IMR-90 (cell line): ENCODE results near the gene C3orf22. TPM values are rescaled to one million over a fixed set of nuclear protein-coding genes. Genes with fewer than 3 reads are reported as not detected.
A peak's percentile ranks its signal among the peaks of the same experiment; 100 is the strongest.

Experiments
- ATAC-seq: fragments of 200-7000 bp; cut with Tn5 transposase; 2 replicates; pipeline ENCODE4 v1.9.1; 2020; ENCODE audit warnings: low read depth, mild to moderate bottlenecking, moderate library complexity
- Bru-seq: library from RNA; stranded (reverse); fragments of 400-500 nt; gene quantifications from one replicate; lab custom pipeline; 2021; lab: Mats Ljungman, UMichigan
- BruChase-seq, 2 experiments: library from RNA; stranded (reverse); fragments of 400-500 nt; gene quantifications; one replicate each; lab custom pipeline; 2021; lab: Mats Ljungman, UMichigan
- BruUV-seq: library from RNA; stranded (reverse); fragments of 400-500 nt; replicated peaks from 2 replicates; lab custom pipeline; 2021; lab: Mats Ljungman, UMichigan
- CTCF ChIA-PET: fragments of 300-600 bp; formaldehyde crosslinking; extraction: SDS; loops from one replicate; lab custom pipeline; 2021; ENCODE audit warnings: antibody characterized with exemption; lab: Yijun Ruan, JAX
- POLR2A ChIA-PET: fragments of 300-600 bp; sonication (Branson Sonifier 250); formaldehyde crosslinking; loops from one replicate; lab custom pipeline; 2022; ENCODE audit warnings: antibody characterized with exemption; ENCODE audit not compliant: unreplicated experiment; lab: Charles Lee
- DNase-seq: peaks from one replicate; pipeline ENCODE4 v3.0.0; 2013
- H2AFZ ChIP-seq: replicated peaks from 2 replicates; pipeline ENCODE3; 2013; ENCODE audit warnings: low read length, mild to moderate bottlenecking; ENCODE audit not compliant: poor library complexity
- H2AK5ac ChIP-seq: 2 replicates; pipeline ENCODE4 v1.6.1; 2013; ENCODE audit warnings: low read depth, low read length, inconsistent platforms
- H2AK9ac ChIP-seq: replicated peaks from 2 replicates; pipeline ENCODE3; 2013; ENCODE audit warnings: mild to moderate bottlenecking, low read depth, low read length, moderate library complexity; ENCODE audit not compliant: poor library complexity
- H2BK120ac ChIP-seq: 2 replicates; pipeline ENCODE4 v1.6.1; 2013; ENCODE audit warnings: low read depth, low read length, inconsistent platforms
- H2BK15ac ChIP-seq: 3 replicates; pipeline ENCODE4 v1.6.1; 2013; ENCODE audit warnings: low read depth, low read length, inconsistent platforms
- H2BK20ac ChIP-seq: 2 replicates; pipeline ENCODE4 v1.6.1; 2013; ENCODE audit warnings: low read depth, mild to moderate bottlenecking, inconsistent platforms, low read length, moderate library complexity
- H2BK5ac ChIP-seq: 2 replicates; pipeline ENCODE4 v1.6.1; 2013; ENCODE audit warnings: mild to moderate bottlenecking, low read depth, low read length, inconsistent platforms; ENCODE audit not compliant: poor library complexity, severe bottlenecking
- H3K14ac ChIP-seq: replicated peaks from 2 replicates; pipeline ENCODE4 v1.6.1; 2013; ENCODE audit warnings: low read depth, low read length, inconsistent platforms
- H3K18ac ChIP-seq: 2 replicates; pipeline ENCODE4 v1.6.1; 2013; ENCODE audit warnings: low read depth, low read length, control low read depth
- H3K23ac ChIP-seq: 2 replicates; pipeline ENCODE4 v1.6.1; 2013; ENCODE audit warnings: low read depth, low read length, inconsistent platforms
- H3K27ac ChIP-seq: 2 replicates; pipeline ENCODE4 v1.5.1; 2013; ENCODE audit warnings: mild to moderate bottlenecking, control low read depth, low read length; ENCODE audit not compliant: insufficient read depth
- H3K27me3 ChIP-seq: 2 replicates; pipeline ENCODE4 v1.6.1; 2013; ENCODE audit warnings: low read length; ENCODE audit not compliant: control insufficient read depth, insufficient read depth
- H3K36me3 ChIP-seq: 2 replicates; pipeline ENCODE4 v1.6.1; 2013; ENCODE audit warnings: low read length, mixed read lengths; ENCODE audit not compliant: control insufficient read depth, insufficient read depth
- H3K4ac ChIP-seq: 2 replicates; pipeline ENCODE4 v1.6.1; 2013; ENCODE audit warnings: low read depth, low read length, inconsistent platforms
- H3K4me1 ChIP-seq: 2 replicates; pipeline ENCODE4 v1.6.1; 2013; ENCODE audit warnings: low read length, mixed read lengths; ENCODE audit not compliant: control insufficient read depth, insufficient read depth
- H3K4me2 ChIP-seq: 2 replicates; pipeline ENCODE4 v1.6.1; 2013; ENCODE audit warnings: low read depth, mild to moderate bottlenecking, control low read depth, low read length, moderate library complexity
- H3K4me3 ChIP-seq: 2 replicates; pipeline ENCODE4 v1.5.1; 2013; ENCODE audit warnings: low read depth, mild to moderate bottlenecking, control low read depth, low read length, moderate library complexity; ENCODE audit not compliant: insufficient read depth
- H3K56ac ChIP-seq: 2 replicates; pipeline ENCODE4 v1.6.1; 2013; ENCODE audit warnings: low read length, inconsistent platforms; ENCODE audit not compliant: insufficient read depth; ENCODE audit errors: extremely low read depth
- H3K79me1 ChIP-seq, 2 experiments: 2 replicates each; pipeline ENCODE4 v1.6.1; 2013; ENCODE audit warnings: low read length in 2 of 2, inconsistent platforms in 1 of 2, low read depth in 1 of 2
- H3K9ac ChIP-seq: 2 replicates; pipeline ENCODE4 v1.6.1; 2013; ENCODE audit warnings: low read depth, low read length, control low read depth
- H3K9me1 ChIP-seq: 2 replicates; pipeline ENCODE4 v1.6.1; 2013; ENCODE audit warnings: low read length, inconsistent platforms; ENCODE audit not compliant: insufficient read depth
- H3K9me3 ChIP-seq: 2 replicates; pipeline ENCODE4 v1.6.1; 2013; ENCODE audit warnings: low read length; ENCODE audit not compliant: control insufficient read depth, insufficient read depth
- H4K20me1 ChIP-seq: 2 replicates; pipeline ENCODE4 v1.6.1; 2013; ENCODE audit warnings: low read length, inconsistent platforms; ENCODE audit not compliant: insufficient read depth
- H4K5ac ChIP-seq: 2 replicates; pipeline ENCODE4 v1.6.1; 2013; ENCODE audit warnings: mild to moderate bottlenecking, low read depth, low read length, control low read depth
- H4K8ac ChIP-seq, 2 experiments: 2 replicates each; pipeline ENCODE4 v1.6.1; 2013; ENCODE audit warnings: low read depth in 2 of 2, low read length in 2 of 2, control low read depth in 1 of 2, inconsistent platforms in 1 of 2
- H4K91ac ChIP-seq: 2 replicates; pipeline ENCODE4 v1.6.1; 2013; ENCODE audit warnings: low read depth, low read length, inconsistent platforms; ENCODE audit not compliant: insufficient read depth
- CEBPB ChIP-seq: IDR thresholded peaks from 2 replicates; pipeline ENCODE4 v1.6.1; 2012; ENCODE audit warnings: low read depth, low read length, improper control_type of control experiment
- CHD1 ChIP-seq: IDR thresholded peaks from 2 replicates; pipeline ENCODE4 v1.6.1; 2012; ENCODE audit warnings: low read depth, low read length, improper control_type of control experiment
- RCOR1 ChIP-seq: IDR thresholded peaks from 2 replicates; pipeline ENCODE4 v1.6.1; 2012; ENCODE audit warnings: mild to moderate bottlenecking, low read length, improper control_type of control experiment; ENCODE audit not compliant: insufficient replicate concordance
- RFX5 ChIP-seq: IDR thresholded peaks from 2 replicates; pipeline ENCODE4 v1.8.0; 2012; ENCODE audit warnings: low read depth, mild to moderate bottlenecking, low read length, moderate library complexity
- WGBS, 2 experiments: methylation state at CpG; one replicate each; pipeline versions ENCODE4 v1.1.5 to v1.1.7; 2013; ENCODE audit warnings: missing lambda C conversion rate in 2 of 2; ENCODE audit not compliant: insufficient read length in 1 of 2; ENCODE audit errors: extremely low coverage in 2 of 2; 5-methylcytosine and 5-hydroxymethylcytosine counted together
- dilution Hi-C: fragments of 300-500 bp; cut with HindIII; formaldehyde crosslinking; loops from one replicate; pipeline ENCODE4 v1.14.3; 2018; ENCODE audit warnings: low sequenced_read_pairs; ENCODE audit not compliant: unreplicated experiment
- in situ Hi-C: fragments of 300-500 bp; cut with MboI; formaldehyde crosslinking; loops from 3 replicates; pipeline ENCODE4 v1.14.3; 2019; ENCODE audit warnings: low sequenced_read_pairs, inconsistent platforms, mixed read lengths
- intact Hi-C: fragments of 100-400 bp; cut with micrococcal nuclease; formaldehyde crosslinking; loops from 2 replicates; pipeline ENCODE4 v1.10.0; 2022
- long read RNA-seq: library from polyadenylated mRNA; unstranded; transcript quantifications from one replicate; pipeline ENCODE4 v2.0.0, GENCODE V29; 2021; ENCODE audit not compliant: unreplicated experiment
- polyA plus RNA-seq, 3 experiments: library from polyadenylated mRNA; depleted of rRNA; stranded (reverse); fragments of >200 nt; gene quantifications; 2 replicates each; pipeline ENCODE4 v1.2.3, GENCODE V29; 2012; ENCODE audit warnings: low replicate concordance in 1 of 3
- total RNA-seq: library from RNA; depleted of rRNA; stranded (reverse); fragments of >200 nt; gene quantifications from 2 replicates; pipeline ENCODE4 v1.2.3, GENCODE V29; 2012; rRNA removed
- TF ChIP-seq, protein P1 (sequence below): conservative IDR thresholded peaks from 2 replicates; pipeline ENCODE4 v1.5.1; 2012; ENCODE audit warnings: mild to moderate bottlenecking, low read depth, low read length, improper control_type of control experiment

Gene C3orf22, protein sequence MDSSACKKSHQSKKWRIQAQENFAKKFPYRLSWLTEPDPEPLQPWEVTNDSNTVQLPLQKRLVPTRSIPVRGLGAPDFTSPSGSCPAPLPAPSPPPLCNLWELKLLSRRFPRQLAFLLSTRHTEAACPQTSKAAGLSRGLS
- total RNA-seq (not detected in 2 replicates), polyA plus RNA-seq (2012; rRNA removed) (not detected in 2 replicates), Bru-seq, nascent RNA (percentile 8 among the genes with signal in this experiment), BruChase-seq, experiment 1, labeled RNA remaining after a 6-hour chase (not detected), BruChase-seq, experiment 2, labeled RNA remaining after a 2-hour chase (percentile 8 among the genes with signal in this experiment)
- not detected in 2 replicates for polyA plus RNA-seq (2012; cell fraction: cytosol; rRNA removed)
- not detected in 2 replicates for polyA plus RNA-seq (2012; cell fraction: nucleus; rRNA removed; ENCODE audit: low replicate concordance)
- long read RNA-seq = 0 reads

DNA sequence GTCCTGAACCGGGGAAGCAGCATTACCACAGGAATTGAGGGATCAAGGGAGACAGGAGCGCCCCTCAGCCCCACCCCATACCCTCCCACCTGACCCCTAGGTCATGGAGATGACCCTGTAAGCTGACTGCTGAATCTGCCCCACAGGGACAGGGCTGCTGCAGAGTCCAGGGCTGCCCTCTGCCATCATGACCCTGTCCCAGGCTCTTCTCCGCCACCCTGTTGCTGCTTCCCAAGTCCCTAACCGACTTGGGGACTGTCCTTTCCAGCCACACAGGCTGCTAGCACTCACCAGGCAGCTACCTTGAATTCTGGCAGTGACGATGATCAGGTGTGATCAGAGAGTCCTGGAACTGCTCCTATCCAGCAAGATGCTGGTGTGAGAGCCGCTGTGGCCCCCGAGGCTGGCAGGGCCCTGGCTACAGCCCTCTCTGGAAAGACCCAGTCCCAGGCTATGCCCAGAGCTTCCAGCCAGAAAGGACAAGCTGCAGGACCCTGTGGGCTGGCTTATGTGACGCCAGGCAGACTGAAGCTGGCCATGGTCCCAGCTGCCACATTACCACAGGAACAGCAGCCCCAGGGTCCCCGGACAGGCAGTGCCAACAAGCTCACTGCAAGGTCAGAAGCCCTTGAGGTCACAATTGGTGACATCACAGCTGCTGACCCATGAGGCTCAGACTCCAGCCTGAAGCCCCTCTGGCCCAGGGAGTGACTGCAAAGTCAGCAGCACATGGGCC lies at the start of gene C3orf22:
C3orf22 (minus strand) TSS at position 597 of the 736 bp plus-strand sequence. CDS start 5,542 bp downstream, outside the sequence.
- WGBS, 2 experiments = 57% methylated on average over 5 of the region's 9 CpGs; no CpG with 5 or more reads in 1 of the 2 experiments
- Histone ChIP-seq H3K27ac (no peak within 1 kb of the TSS), H2BK5ac (no peak within 1 kb of the TSS), H3K4me3 (no peak within 1 kb of the TSS), H4K5ac (no peak within 1 kb of the TSS), H3K14ac (no peak within 1 kb of the TSS), H3K4me2 (no peak within 1 kb of the TSS), H2AFZ (no peak within 1 kb of the TSS), H3K27me3 (peaks cover 16% of the 10 kb centered on the region), H4K8ac (no peak within 1 kb of the TSS), H3K9me3 (no peaks in the 10 kb centered on the region), H3K23ac (no peak within 1 kb of the TSS), H2BK20ac (no peak within 1 kb of the TSS), H2BK120ac (no peak within 1 kb of the TSS), H2AK5ac (no peak within 1 kb of the TSS), H3K36me3 (no peaks in the 10 kb centered on the region), H3K56ac (no peak within 1 kb of the TSS), H3K4ac (no peak within 1 kb of the TSS), H3K18ac (no peak within 1 kb of the TSS), H3K79me1 (no peaks in the 10 kb centered on the region), H4K91ac (no peak within 1 kb of the TSS), H2BK15ac (no peak within 1 kb of the TSS), H3K9me1 (no peaks in the 10 kb centered on the region), H2AK9ac (no peak within 1 kb of the TSS), H3K4me1 (no peaks in the 10 kb centered on the region), H4K20me1 (no peaks in the 10 kb centered on the region), H3K9ac (no peak within 1 kb of the TSS)
- ChIA-PET CTCF (interaction anchor here (0.9 kb wide), 1 partner anchor 12 kb away, joined by 3 read pairs; no protein-coding TSS in a partner anchor), POLR2A (no interaction called here)
- ATAC-seq (no peak), DNase-seq (no peak)
- in situ Hi-C loops = no loop called here
- no TSS peak for BruUV-seq
- intact Hi-C loops = no loop called here
- TF ChIP-seq, protein P1, sequence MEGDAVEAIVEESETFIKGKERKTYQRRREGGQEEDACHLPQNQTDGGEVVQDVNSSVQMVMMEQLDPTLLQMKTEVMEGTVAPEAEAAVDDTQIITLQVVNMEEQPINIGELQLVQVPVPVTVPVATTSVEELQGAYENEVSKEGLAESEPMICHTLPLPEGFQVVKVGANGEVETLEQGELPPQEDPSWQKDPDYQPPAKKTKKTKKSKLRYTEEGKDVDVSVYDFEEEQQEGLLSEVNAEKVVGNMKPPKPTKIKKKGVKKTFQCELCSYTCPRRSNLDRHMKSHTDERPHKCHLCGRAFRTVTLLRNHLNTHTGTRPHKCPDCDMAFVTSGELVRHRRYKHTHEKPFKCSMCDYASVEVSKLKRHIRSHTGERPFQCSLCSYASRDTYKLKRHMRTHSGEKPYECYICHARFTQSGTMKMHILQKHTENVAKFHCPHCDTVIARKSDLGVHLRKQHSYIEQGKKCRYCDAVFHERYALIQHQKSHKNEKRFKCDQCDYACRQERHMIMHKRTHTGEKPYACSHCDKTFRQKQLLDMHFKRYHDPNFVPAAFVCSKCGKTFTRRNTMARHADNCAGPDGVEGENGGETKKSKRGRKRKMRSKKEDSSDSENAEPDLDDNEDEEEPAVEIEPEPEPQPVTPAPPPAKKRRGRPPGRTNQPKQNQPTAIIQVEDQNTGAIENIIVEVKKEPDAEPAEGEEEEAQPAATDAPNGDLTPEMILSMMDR = no peak
- no peak for TF ChIP-seq RFX5
- TF ChIP-seq RCOR1 = no peak
- no peak for TF ChIP-seq CHD1
- TF ChIP-seq CEBPB = no peak
- dilution Hi-C loops = no loop called here
